Mesenteric fat pad (tissue), 1 donor: Measurements from ENCODE around the gene GIN1. TPM values are rescaled to one million over a fixed set of nuclear protein-coding genes. Genes with fewer than 3 reads are reported as not detected.
A peak's percentile ranks its signal among the peaks of the same experiment; 100 is the strongest.
"Not testable (repeated sequence)": the region's sequence is repeated elsewhere in the genome, so short reads cannot be mapped to it uniquely, and the experiment has no call there.

Experiments used
- DNase-seq: peaks from one replicate; pipeline ENCODE4 v3.0.0-alpha.2; 2020; ENCODE audit warnings: low spot score
- long read RNA-seq: library from polyadenylated mRNA; unstranded; transcript quantifications from one replicate; pipeline ENCODE4 v2.0.0, GENCODE V29; 2020
- total RNA-seq: library from RNA; stranded (reverse); fragmentation: NEBNext Ultra II Directional; extraction: Animal tissue kit (Norgen Biotek cat#: 25700); gene quantifications from one replicate; pipeline ENCODE4 v1.2.1, GENCODE V29; 2021
- donor health status: DM: yes; HTN: yes; CAD: no.

Gene GIN1
- 4.2 TPM for total RNA-seq
- long read RNA-seq, partial matches to known transcripts = 0 of 5 reads
- long read RNA-seq, other reads (novel, unspliced or antisense) = 3 of 5 reads

- DNase-seq = peak; percentile 97
Observed at GRCh38 chr5:103119765-103120606, at the start of gene GIN1, which contains the start of gene PPIP5K2. Gene GIN1, minus strand, starts transcription at chr5:103120138. Its CDS starts 11,431 bp downstream, at chr5:103108707. Gene PPIP5K2, plus strand, starts transcription at chr5:103120301. Its CDS starts 9,289 bp downstream, at chr5:103129590.

- no peak for DNase-seq
Observed at GRCh38 chr5:103166706-103167105, 46.8 kb upstream of the GIN1 start.

GRCh38 chr5:103151156-103151555, 31.2 kb upstream of the GIN1 start:
- DNase-seq = no peak

GRCh38 chr5:103148213-103148612, 28.3 kb upstream of the GIN1 start:
- no peak for DNase-seq

- DNase-seq = no peak
Observed at GRCh38 chr5:103145196-103145595, 25.3 kb upstream of the GIN1 start.

GRCh38 chr5:103142132-103142531, 22.2 kb upstream of the GIN1 start:
- DNase-seq = not testable (repeated sequence)

- DNase-seq = no peak
Observed at GRCh38 chr5:103139264-103139865, 19.4 kb upstream of the GIN1 start.

- no peak for DNase-seq
Observed at GRCh38 chr5:103138202-103138690, 18.3 kb upstream of the GIN1 start.

- DNase-seq = no peak
Observed at GRCh38 chr5:103135461-103135860, 15.5 kb upstream of the GIN1 start.

- DNase-seq = no peak
Observed at GRCh38 chr5:103133231-103133630, 13.3 kb upstream of the GIN1 start.

- DNase-seq = no peak
Observed at GRCh38 chr5:103132684-103133083, 12.7 kb upstream of the GIN1 start.

GRCh38 chr5:103128202-103128601, 8.3 kb upstream of the GIN1 start:
- no peak for DNase-seq

- DNase-seq = no peak
Observed at GRCh38 chr5:103127292-103127817, 7.4 kb upstream of the GIN1 start.

GRCh38 chr5:103126557-103126956, 6.6 kb upstream of the GIN1 start:
- DNase-seq = no peak

GRCh38 chr5:103122242-103122641, 2.3 kb upstream of the GIN1 start:
- no peak for DNase-seq

GRCh38 chr5:103120607-103121200, 766 bp upstream of the GIN1 start:
- DNase-seq = no peak

GRCh38 chr5:103119070-103119764, 721 bp downstream of the GIN1 start:
- no peak for DNase-seq

- DNase-seq = no peak
Observed at GRCh38 chr5:103117471-103117991, 2.4 kb downstream of the GIN1 start.

GRCh38 chr5:103114440-103114839, 5.5 kb downstream of the GIN1 start:
- no peak for DNase-seq

GRCh38 chr5:103112910-103113309, 7.0 kb downstream of the GIN1 start:
- DNase-seq = no peak

- DNase-seq = no peak
Observed at GRCh38 chr5:103111468-103111867, 8.5 kb downstream of the GIN1 start.
